Measurements from ENCODE around the gene WFS1. TPM values are rescaled to one million over a fixed set of nuclear protein-coding genes. Genes with fewer than 3 reads are reported as not detected.

Gene WFS1
- total RNA-seq, 1 experiment from 2014 or later: 0.89 TPM

DNA sequence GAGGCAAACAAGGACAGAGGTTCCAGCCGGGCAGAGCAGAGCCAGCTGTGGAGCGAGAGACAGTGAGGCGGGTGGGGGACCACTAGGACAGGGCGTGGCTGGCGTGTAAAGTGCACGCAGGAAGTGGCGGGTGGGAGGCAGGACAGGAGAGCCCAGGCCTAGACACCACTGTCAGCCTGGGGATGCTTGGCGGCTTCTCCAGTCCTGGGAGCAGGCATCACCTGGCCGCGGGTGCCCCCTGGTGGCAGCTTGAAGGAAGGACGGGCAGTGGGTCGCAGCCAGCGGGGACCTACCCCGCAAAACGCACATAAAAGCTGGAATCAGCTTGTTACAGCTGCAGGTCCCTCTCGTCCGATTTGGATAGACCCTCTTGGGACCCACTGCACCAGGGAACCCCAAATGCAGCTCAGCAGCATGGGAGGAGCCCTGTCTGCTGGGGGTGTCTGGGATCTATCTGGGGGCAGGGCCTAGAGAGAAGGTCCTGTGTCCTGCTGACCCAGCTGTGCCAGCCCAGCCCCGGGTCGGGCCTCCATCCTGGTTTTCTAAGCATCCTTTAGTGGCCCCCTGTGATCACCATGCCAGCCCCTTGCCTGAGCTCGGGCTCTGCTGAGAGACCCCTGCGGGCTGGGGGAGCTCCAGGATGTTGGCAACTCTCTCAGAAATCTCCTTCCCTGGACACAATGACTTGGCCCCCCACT is 57.7 kb downstream of the WFS1 start:
- Histone ChIP-seq H3K4me1 (ENCODE audit: low read length) (no peaks in the 10 kb centered on the region), H3K79me2 (ENCODE audit: low read length) (no peaks in the 10 kb centered on the region), H3K4me2 (ENCODE audit: low read depth, low read length, poor library complexity, severe bottlenecking) (no peak overlapping the region), H3K9ac (ENCODE audit: low read length) (no peak overlapping the region), H3K9me3 (ENCODE audit: low read length) (no peaks in the 10 kb centered on the region), H3K36me3 (ENCODE audit: insufficient read depth, low read length) (no peaks in the 10 kb centered on the region), H3K27me3 (ENCODE audit: low read length) (no peaks in the 10 kb centered on the region), H3K9me2 (replicated peaks; ENCODE audit: insufficient read depth, low read length) (no peaks in the 10 kb centered on the region), H4K20me1 (ENCODE audit: insufficient read depth, low read depth, low read length) (peaks cover 8% of the 10 kb centered on the region), H3K27ac (ENCODE audit: low read length) (no peak overlapping the region), H3K4me3 (ENCODE audit: low read length) (no peak overlapping the region), H2AFZ (ENCODE audit: low read length) (no peak overlapping the region)
- DNase-seq: peak; percentile 89

DNA sequence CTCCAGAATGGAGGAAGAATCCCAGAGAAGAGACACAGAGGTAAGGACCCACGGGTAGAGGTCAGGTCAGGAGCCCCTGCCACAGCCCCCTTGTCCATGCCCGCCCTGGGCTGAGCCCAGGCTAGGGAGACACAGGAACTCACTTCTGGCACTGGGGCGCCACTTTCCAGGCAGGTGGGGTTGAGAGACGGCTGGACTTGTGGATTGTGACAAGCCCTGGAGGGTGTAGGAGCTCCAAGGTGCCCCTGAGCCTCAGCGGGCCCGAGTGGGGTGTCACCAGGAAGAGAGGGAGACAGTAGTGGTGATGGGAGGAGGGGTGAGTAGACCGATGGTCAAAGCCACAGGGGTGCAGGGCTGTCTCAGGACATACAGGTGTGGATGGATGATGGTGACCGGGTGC is 58.9 kb downstream of the WFS1 start:
- no peaks in the 10 kb centered on the region for H3K36me3 ChIP-seq (ENCODE audit: insufficient read depth, low read length)
- H3K9me3 ChIP-seq (ENCODE audit: low read length): no peaks in the 10 kb centered on the region
- H3K4me3 ChIP-seq (ENCODE audit: low read length): no peak overlapping the region
- no peaks in the 10 kb centered on the region for H3K4me1 ChIP-seq (ENCODE audit: low read length)
- H2AFZ ChIP-seq (ENCODE audit: low read length): no peak overlapping the region
- DNase-seq: no peak
- peaks cover 8% of the 10 kb centered on the region for H4K20me1 ChIP-seq (ENCODE audit: insufficient read depth, low read depth, low read length)
- no peak overlapping the region for H3K9ac ChIP-seq (ENCODE audit: low read length)
- H3K9me2 ChIP-seq (replicated peaks; ENCODE audit: insufficient read depth, low read length): no peaks in the 10 kb centered on the region
- H3K4me2 ChIP-seq (ENCODE audit: low read depth, low read length, poor library complexity, severe bottlenecking): no peak overlapping the region
- H3K27me3 ChIP-seq (ENCODE audit: low read length): no peaks in the 10 kb centered on the region
- no peak overlapping the region for H3K27ac ChIP-seq (ENCODE audit: low read length)
- H3K79me2 ChIP-seq (ENCODE audit: low read length): no peaks in the 10 kb centered on the region

DNA sequence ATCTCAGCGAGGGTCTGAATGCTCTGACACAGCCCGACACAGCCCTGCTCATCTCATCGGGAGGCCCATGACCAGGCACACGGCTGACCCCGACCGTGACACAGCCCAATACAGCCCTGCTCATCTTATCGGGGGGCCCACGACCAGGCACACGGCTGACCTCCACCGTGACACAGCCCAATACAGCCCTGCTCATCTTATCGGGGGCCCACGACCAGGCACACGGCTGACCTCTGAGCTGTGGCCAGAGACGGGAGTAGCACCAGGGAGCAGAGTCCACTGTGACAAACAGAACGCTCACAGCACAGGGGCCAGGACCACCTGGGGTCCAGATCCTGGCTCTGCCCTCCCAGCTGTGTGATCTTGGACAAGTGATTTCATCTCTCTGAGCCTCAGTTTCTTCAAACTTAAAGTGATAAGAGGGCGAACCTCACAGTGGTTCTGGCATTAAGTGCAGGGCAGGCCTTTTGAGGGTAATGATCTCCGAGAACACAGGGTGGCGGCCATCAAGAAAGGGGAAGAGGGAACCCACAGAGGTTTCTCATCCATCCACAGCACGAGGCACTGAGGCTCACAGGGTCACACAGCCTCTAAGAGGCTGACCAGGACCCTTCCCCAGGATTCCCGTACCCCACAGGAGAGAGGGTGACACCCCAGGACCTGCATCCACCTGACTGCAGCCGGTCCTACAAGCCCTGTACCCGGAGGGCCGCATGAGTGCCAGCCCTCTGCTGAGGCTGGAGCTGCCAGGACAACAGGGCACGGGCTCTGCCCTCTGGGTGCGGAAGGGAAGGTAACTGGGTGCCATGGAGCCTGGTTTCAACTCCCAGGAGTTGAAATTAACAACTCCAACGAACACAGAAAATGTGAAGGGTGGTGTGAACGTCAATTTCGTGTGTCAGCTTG is 60.1 kb downstream of the WFS1 start:
- no peaks in the 10 kb centered on the region for H3K36me3 ChIP-seq (ENCODE audit: insufficient read depth, low read length)
- H3K9ac ChIP-seq (ENCODE audit: low read length): no peak overlapping the region
- H3K4me3 ChIP-seq (ENCODE audit: low read length): no peak overlapping the region
- no peak overlapping the region for H3K4me2 ChIP-seq (ENCODE audit: low read depth, low read length, poor library complexity, severe bottlenecking)
- no peaks in the 10 kb centered on the region for H3K4me1 ChIP-seq (ENCODE audit: low read length)
- peaks cover 8% of the 10 kb centered on the region for H4K20me1 ChIP-seq (ENCODE audit: insufficient read depth, low read depth, low read length)
- H3K79me2 ChIP-seq (ENCODE audit: low read length): no peaks in the 10 kb centered on the region
- no peaks in the 10 kb centered on the region for H3K9me2 ChIP-seq (replicated peaks; ENCODE audit: insufficient read depth, low read length)
- H3K27ac ChIP-seq (ENCODE audit: low read length): no peak overlapping the region
- no peaks in the 10 kb centered on the region for H3K27me3 ChIP-seq (ENCODE audit: low read length)
- no peak for DNase-seq
- no peak overlapping the region for H2AFZ ChIP-seq (ENCODE audit: low read length)
- no peaks in the 10 kb centered on the region for H3K9me3 ChIP-seq (ENCODE audit: low read length)

DNA sequence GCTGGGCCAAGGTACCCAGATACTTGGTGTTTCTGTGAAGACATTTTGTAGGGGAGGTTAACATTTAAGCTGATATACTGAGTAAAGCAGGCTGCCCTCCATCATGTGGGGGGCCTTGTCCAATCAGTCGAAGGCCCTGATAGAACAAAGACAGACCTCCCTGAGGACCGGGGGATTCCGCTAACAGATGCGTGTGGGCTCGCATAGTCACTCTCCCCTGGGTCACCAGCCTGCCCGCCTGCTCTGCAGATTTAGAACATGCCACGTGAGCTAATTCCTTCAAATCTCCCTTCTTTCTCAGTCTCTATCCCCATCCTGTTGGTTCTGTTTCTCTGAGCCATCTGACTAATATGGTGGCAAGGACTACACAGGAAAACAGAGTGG is 60.7 kb downstream of the WFS1 start:
- Histone ChIP-seq H3K9me3 (ENCODE audit: low read length) (no peaks in the 10 kb centered on the region), H3K9me2 (replicated peaks; ENCODE audit: insufficient read depth, low read length) (no peaks in the 10 kb centered on the region), H3K4me2 (ENCODE audit: low read depth, low read length, poor library complexity, severe bottlenecking) (no peak overlapping the region), H3K79me2 (ENCODE audit: low read length) (no peaks in the 10 kb centered on the region), H3K36me3 (ENCODE audit: insufficient read depth, low read length) (no peaks in the 10 kb centered on the region), H4K20me1 (ENCODE audit: insufficient read depth, low read depth, low read length) (peaks cover 8% of the 10 kb centered on the region), H3K4me1 (ENCODE audit: low read length) (no peaks in the 10 kb centered on the region), H2AFZ (ENCODE audit: low read length) (no peak overlapping the region), H3K9ac (ENCODE audit: low read length) (no peak overlapping the region), H3K27me3 (ENCODE audit: low read length) (no peaks in the 10 kb centered on the region), H3K4me3 (ENCODE audit: low read length) (no peak overlapping the region), H3K27ac (ENCODE audit: low read length) (no peak overlapping the region)
- no peak for DNase-seq

DNA sequence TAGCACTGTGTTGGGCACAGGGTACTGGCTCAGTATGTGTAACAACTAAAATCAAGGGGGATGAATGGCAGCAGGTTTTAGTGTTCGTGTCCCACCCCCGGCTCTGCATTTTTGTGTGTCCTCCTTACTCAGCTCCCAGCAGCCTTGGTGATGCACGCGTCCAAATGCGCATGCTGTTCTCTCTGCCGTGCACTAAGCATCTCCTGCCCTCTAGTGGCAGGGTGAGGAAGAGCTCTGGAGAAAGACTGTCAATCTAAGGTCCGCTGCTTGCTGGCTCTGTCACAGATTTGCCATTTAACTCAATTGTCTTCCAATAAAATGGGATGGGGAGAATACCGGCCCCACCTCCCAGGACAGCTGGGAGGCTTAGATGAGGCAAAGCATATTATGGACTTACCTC is 61.4 kb downstream of the WFS1 start:
- Histone ChIP-seq H3K4me3 (ENCODE audit: low read length) (no peak overlapping the region), H3K9me3 (ENCODE audit: low read length) (no peaks in the 10 kb centered on the region)
- peak; percentile 90 for DNase-seq

DNA sequence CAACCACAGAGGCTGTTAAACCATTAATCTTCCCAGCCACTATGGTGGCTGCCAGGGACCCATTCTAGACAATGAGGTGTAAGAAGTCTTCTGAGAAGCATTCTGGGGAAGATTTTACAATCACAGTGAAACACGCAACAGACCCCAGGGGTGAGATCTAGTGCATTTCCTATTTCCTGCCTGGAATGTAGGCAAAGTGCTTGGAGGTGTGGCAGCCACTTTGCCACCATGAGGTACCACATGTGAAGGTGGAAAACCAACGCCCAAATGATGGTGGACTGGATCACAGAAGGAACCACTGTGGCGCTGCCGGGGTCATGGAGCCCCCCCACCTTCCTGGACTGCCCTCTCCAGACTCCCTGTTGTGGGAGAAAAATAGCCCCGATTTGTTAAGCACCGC is 61.8 kb downstream of the WFS1 start:
- Histone ChIP-seq H3K79me2 (ENCODE audit: low read length) (no peaks in the 10 kb centered on the region), H3K27me3 (ENCODE audit: low read length) (no peaks in the 10 kb centered on the region), H3K4me2 (ENCODE audit: low read depth, low read length, poor library complexity, severe bottlenecking) (no peak overlapping the region), H3K36me3 (ENCODE audit: insufficient read depth, low read length) (no peaks in the 10 kb centered on the region), H3K9ac (ENCODE audit: low read length) (no peak overlapping the region), H3K27ac (ENCODE audit: low read length) (no peak overlapping the region), H3K4me3 (ENCODE audit: low read length) (no peak overlapping the region), H2AFZ (ENCODE audit: low read length) (no peak overlapping the region), H3K9me3 (ENCODE audit: low read length) (no peaks in the 10 kb centered on the region), H3K9me2 (replicated peaks; ENCODE audit: insufficient read depth, low read length) (no peaks in the 10 kb centered on the region), H3K4me1 (ENCODE audit: low read length) (no peaks in the 10 kb centered on the region), H4K20me1 (ENCODE audit: insufficient read depth, low read depth, low read length) (peaks cover 8% of the 10 kb centered on the region)
- DNase-seq: no peak

More for the DNA sequence above, 61.4 kb downstream of the WFS1 start:
- no peak overlapping the region for H3K4me2 ChIP-seq (ENCODE audit: low read depth, low read length, poor library complexity, severe bottlenecking)
- no peaks in the 10 kb centered on the region for H3K4me1 ChIP-seq (ENCODE audit: low read length)
- H3K9me2 ChIP-seq (replicated peaks; ENCODE audit: insufficient read depth, low read length): no peaks in the 10 kb centered on the region
- no peaks in the 10 kb centered on the region for H3K79me2 ChIP-seq (ENCODE audit: low read length)
- H2AFZ ChIP-seq (ENCODE audit: low read length): no peak overlapping the region
- H3K27me3 ChIP-seq (ENCODE audit: low read length): no peaks in the 10 kb centered on the region
- H3K27ac ChIP-seq (ENCODE audit: low read length): no peak overlapping the region
- H3K9ac ChIP-seq (ENCODE audit: low read length): no peak overlapping the region
- no peaks in the 10 kb centered on the region for H3K36me3 ChIP-seq (ENCODE audit: insufficient read depth, low read length)
- H4K20me1 ChIP-seq (ENCODE audit: insufficient read depth, low read depth, low read length): peaks cover 8% of the 10 kb centered on the region

DNA sequence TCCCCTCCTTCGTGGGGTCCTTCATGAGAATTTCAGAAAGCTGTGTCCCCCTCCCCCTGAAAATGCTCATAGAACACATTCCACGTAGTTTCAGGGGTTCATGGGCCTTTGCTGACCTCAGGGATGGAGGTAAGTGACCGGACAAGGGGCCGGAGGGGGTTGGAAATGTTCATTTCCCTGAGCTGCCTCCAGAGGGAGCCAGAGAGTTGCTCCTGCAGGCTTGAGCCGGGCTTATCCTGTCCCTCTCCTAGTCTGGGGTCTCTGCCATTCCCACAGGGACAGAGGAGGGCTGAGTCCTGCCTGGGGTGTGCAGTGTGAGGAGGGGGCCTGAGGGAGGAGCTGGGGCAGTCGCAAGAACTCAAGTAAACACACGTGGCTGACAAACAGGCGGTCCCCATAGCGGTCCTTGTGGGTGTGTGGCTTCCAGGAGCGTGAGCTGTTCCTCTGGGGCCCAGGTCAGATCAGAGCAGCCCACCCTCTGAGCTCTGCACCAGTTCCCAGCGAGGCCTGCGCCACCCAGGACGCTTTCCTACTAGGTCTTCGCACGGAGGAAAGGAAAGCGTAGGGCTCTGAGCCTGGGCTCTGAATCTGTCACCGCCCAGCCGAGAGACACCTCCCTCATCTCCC is 62.5 kb downstream of the WFS1 start:
- H3K9ac ChIP-seq (ENCODE audit: low read length): no peak overlapping the region
- DNase-seq: peak; percentile 56
- no peak overlapping the region for H2AFZ ChIP-seq (ENCODE audit: low read length)
- no peak overlapping the region for H3K4me3 ChIP-seq (ENCODE audit: low read length)
- H3K79me2 ChIP-seq (ENCODE audit: low read length): no peaks in the 10 kb centered on the region
- no peaks in the 10 kb centered on the region for H3K27me3 ChIP-seq (ENCODE audit: low read length)
- peaks cover 5% of the 10 kb centered on the region for H4K20me1 ChIP-seq (ENCODE audit: insufficient read depth, low read depth, low read length)
- no peak overlapping the region for H3K27ac ChIP-seq (ENCODE audit: low read length)
- no peaks in the 10 kb centered on the region for H3K4me1 ChIP-seq (ENCODE audit: low read length)
- H3K4me2 ChIP-seq (ENCODE audit: low read depth, low read length, poor library complexity, severe bottlenecking): no peak overlapping the region
- no peaks in the 10 kb centered on the region for H3K36me3 ChIP-seq (ENCODE audit: insufficient read depth, low read length)
- H3K9me3 ChIP-seq (ENCODE audit: low read length): no peaks in the 10 kb centered on the region
- no peaks in the 10 kb centered on the region for H3K9me2 ChIP-seq (replicated peaks; ENCODE audit: insufficient read depth, low read length)

DNA sequence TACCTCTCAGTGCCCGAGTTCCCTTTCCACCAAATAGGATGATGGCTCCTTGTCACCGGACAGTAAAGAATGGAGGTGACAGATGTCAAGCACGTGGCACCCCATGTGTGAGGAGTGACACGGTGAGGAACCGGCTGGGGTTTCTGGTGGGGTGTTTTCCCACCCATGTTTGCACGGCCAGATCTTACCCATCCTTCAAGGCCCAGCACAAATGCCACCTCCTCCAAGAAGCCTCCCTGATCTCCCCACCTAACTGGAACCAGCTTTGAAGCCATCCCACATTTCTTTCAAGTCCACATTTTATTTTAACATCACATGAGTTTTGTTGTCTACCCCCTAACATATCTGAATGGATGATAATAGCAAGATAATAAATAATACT is 63.0 kb downstream of the WFS1 start:
- H3K36me3 ChIP-seq (ENCODE audit: insufficient read depth, low read length): no peaks in the 10 kb centered on the region
- H3K4me1 ChIP-seq (ENCODE audit: low read length): no peaks in the 10 kb centered on the region
- no peak overlapping the region for H3K27ac ChIP-seq (ENCODE audit: low read length)
- H3K4me2 ChIP-seq (ENCODE audit: low read depth, low read length, poor library complexity, severe bottlenecking): no peak overlapping the region
- no peak overlapping the region for H2AFZ ChIP-seq (ENCODE audit: low read length)
- no peaks in the 10 kb centered on the region for H3K9me3 ChIP-seq (ENCODE audit: low read length)
- no peak overlapping the region for H3K4me3 ChIP-seq (ENCODE audit: low read length)
- no peak for DNase-seq
- H3K27me3 ChIP-seq (ENCODE audit: low read length): no peaks in the 10 kb centered on the region
- peaks cover under 1% of the 10 kb centered on the region; the same call in 1 of the 2 replicates for H4K20me1 ChIP-seq (ENCODE audit: insufficient read depth, low read depth, low read length)
- no peaks in the 10 kb centered on the region for H3K9me2 ChIP-seq (replicated peaks; ENCODE audit: insufficient read depth, low read length)
- H3K79me2 ChIP-seq (ENCODE audit: low read length): no peaks in the 10 kb centered on the region
- no peak overlapping the region for H3K9ac ChIP-seq (ENCODE audit: low read length)

Data from Karpas-422 (cell line).